Keratinocyte (primary cell): ENCODE results near the gene RASA1. TPM values are rescaled to one million over a fixed set of nuclear protein-coding genes. Genes with fewer than 3 reads are reported as not detected.

Experiments
- DNase-seq: peaks from one replicate; pipeline ENCODE4 v3.0.0-alpha.2; 2011; ENCODE audit warnings: low read depth, missing footprints, low spot score
- FAIRE-seq: peaks from 2 replicates; lab custom pipeline; 2011; peaks lifted over from hg19 to GRCh38; lab: Jason Lieb, UNC
- H2AFZ ChIP-seq: 2 replicates; pipeline ENCODE4 v1.6.0; 2012; ENCODE audit warnings: low read length, control low read depth, inconsistent platforms; ENCODE audit not compliant: control insufficient read depth
- H3K27ac ChIP-seq: 2 replicates; pipeline ENCODE4 v1.5.1; 2011; ENCODE audit warnings: low read length; ENCODE audit not compliant: control insufficient read depth, insufficient read depth
- H3K27me3 ChIP-seq: 3 replicates; pipeline ENCODE4 v1.6.0; 2011; ENCODE audit warnings: low read length; ENCODE audit not compliant: control insufficient read depth, insufficient read depth; ENCODE audit errors: extremely low read depth
- H3K36me3 ChIP-seq, 2 experiments: 2 replicates in 1 of 2; 3 replicates in 1 of 2; pipeline ENCODE4 v1.5.1; 2011; ENCODE audit warnings: low read length in 2 of 2, mild to moderate bottlenecking in 1 of 2; ENCODE audit not compliant: control insufficient read depth in 2 of 2, insufficient read depth in 2 of 2; ENCODE audit errors: extremely low read depth in 1 of 2
- H3K4me1 ChIP-seq: 3 replicates; pipeline ENCODE4 v1.5.1; 2011; ENCODE audit warnings: low read length; ENCODE audit not compliant: control insufficient read depth, insufficient read depth; ENCODE audit errors: extremely low read depth
- H3K4me2 ChIP-seq: 3 replicates; pipeline ENCODE4 v1.6.0; 2011; ENCODE audit warnings: low read depth, low read length; ENCODE audit not compliant: control insufficient read depth, insufficient read depth; ENCODE audit errors: extremely low read depth
- H3K4me3 ChIP-seq, 3 experiments: fragments of 200-600 bp in 1 of 3; sonication (generic) in 1 of 3; 2 replicates in 2 of 3; 3 replicates in 1 of 3; pipeline ENCODE4 v1.5.1; 2011 to 2016; ENCODE audit warnings: low read length in 3 of 3, mild to moderate bottlenecking in 3 of 3, control low read depth in 2 of 3, inconsistent platforms in 1 of 3, low read depth in 1 of 3, mixed read lengths in 1 of 3, mixed run types in 1 of 3, moderate library complexity in 1 of 3; ENCODE audit not compliant: control insufficient read depth in 2 of 3, insufficient read depth in 2 of 3; ENCODE audit errors: extremely low read depth in 1 of 3
- H3K79me2 ChIP-seq: 2 replicates; pipeline ENCODE4 v1.6.0; 2012; ENCODE audit warnings: low read length; ENCODE audit not compliant: control insufficient read depth, insufficient read depth
- H3K9ac ChIP-seq: 3 replicates; pipeline ENCODE4 v1.6.0; 2011; ENCODE audit warnings: low read length; ENCODE audit not compliant: control insufficient read depth, insufficient read depth; ENCODE audit errors: extremely low read depth
- H3K9me1 ChIP-seq: 3 replicates; pipeline ENCODE4 v1.6.0; 2011; ENCODE audit warnings: low read length; ENCODE audit not compliant: control insufficient read depth, insufficient read depth; ENCODE audit errors: extremely low read depth
- H3K9me3 ChIP-seq: 2 replicates; pipeline ENCODE4 v1.5.1; 2012; ENCODE audit warnings: low read depth, low read length; ENCODE audit not compliant: control insufficient read depth
- H4K20me1 ChIP-seq: 3 replicates; pipeline ENCODE4 v1.6.0; 2011; ENCODE audit warnings: low read length; ENCODE audit not compliant: control insufficient read depth, insufficient read depth; ENCODE audit errors: extremely low read depth
- CTCF ChIP-seq, 3 experiments: IDR thresholded peaks in 1 of 3; conservative IDR thresholded peaks in 1 of 3; optimal IDR thresholded peaks in 1 of 3; 2 replicates in 2 of 3; 3 replicates in 1 of 3; pipeline versions ENCODE3 to v1.5.1; 2011; ENCODE audit warnings: low read length in 3 of 3, mild to moderate bottlenecking in 3 of 3, moderate library complexity in 2 of 3, control low read depth in 1 of 3, inconsistent platforms in 1 of 3; ENCODE audit not compliant: insufficient read depth in 2 of 3; ENCODE audit errors: extremely low read depth in 1 of 3
- EZH2 ChIP-seq: IDR thresholded peaks from one replicate; pipeline ENCODE4 v1.6.1; 2012; ENCODE audit warnings: inconsistent platforms, mild to moderate bottlenecking, low read length, moderate library complexity
- dilution Hi-C: fragments of 300-500 bp; cut with MboI; formaldehyde crosslinking; loops from one replicate; pipeline ENCODE4 v1.7.0; 2020; ENCODE audit warnings: low sequenced_read_pairs; ENCODE audit not compliant: extremely low pct_ligation_motif_present
- polyA plus RNA-seq, 5 experiments: library from polyadenylated mRNA; depleted of rRNA in 3 of 5; stranded (reverse) in 3 of 5; stranded (forward) in 1 of 5; unstranded in 1 of 5; fragments of >200 nt; gene quantifications; 1 replicate in 1 of 5; 2 replicates in 3 of 5; 3 replicates in 1 of 5; pipeline versions ENCODE4 v1.2.1 to v1.2.3, GENCODE V29; 2011 to 2012; ENCODE audit warnings: missing spikeins in 2 of 5, low read depth in 1 of 5, low replicate concordance in 1 of 5

RASA1 gene
- polyA plus RNA-seq, 1 donor (not counting 4 experiments of a cell fraction or from before 2014, with no cell fraction given), result 57.9 TPM

GRCh38 chr5:87368601-87369000, 100.9 kb downstream of the RASA1 start:
- peaks cover 8% of the 10 kb centered on the region in 2 experiments for H3K36me3 ChIP-seq
- H4K20me1 ChIP-seq, result no peaks in the 10 kb centered on the region
- H3K27me3 ChIP-seq, result no peaks in the 10 kb centered on the region
- FAIRE-seq (no peak), DNase-seq (no peak)
- no peak overlapping the region for H3K4me3 ChIP-seq
- H3K9me1 ChIP-seq, result no peaks in the 10 kb centered on the region
- H3K79me2 ChIP-seq, result no peaks in the 10 kb centered on the region
- no peak overlapping the region for H3K9ac ChIP-seq
- TF ChIP-seq CTCF (optimal IDR thresholded peaks at IDR 0.05 in 1 of 3, IDR thresholded peaks at IDR 0.05 in 1 of 3, conservative IDR thresholded peaks at IDR 0.05 in 1 of 3; ENCODE audit: extremely low read depth in 1 of 3, insufficient read depth in 2 of 3, low read length in 3 of 3) (no peak), EZH2 (no peak)
- no peak overlapping the region for H3K4me2 ChIP-seq
- no peak overlapping the region for H3K27ac ChIP-seq
- dilution Hi-C loops, result no loop called here
- no peaks in the 10 kb centered on the region for H3K4me1 ChIP-seq
- H3K9me3 ChIP-seq, result no peaks in the 10 kb centered on the region
- no peak overlapping the region for H2AFZ ChIP-seq

GRCh38 chr5:87369431-87369830, 101.7 kb downstream of the RASA1 start:
- Histone ChIP-seq H3K4me3 (no peak overlapping the region), H3K79me2 (no peaks in the 10 kb centered on the region), H2AFZ (no peak overlapping the region), H3K4me1 (no peaks in the 10 kb centered on the region), H4K20me1 (no peaks in the 10 kb centered on the region), H3K36me3 (peaks cover 6 to 8% of the 10 kb centered on the region in 2 experiments), H3K9me3 (no peaks in the 10 kb centered on the region), H3K9ac (no peak overlapping the region), H3K27ac (no peak overlapping the region), H3K27me3 (no peaks in the 10 kb centered on the region), H3K9me1 (no peaks in the 10 kb centered on the region), H3K4me2 (no peak overlapping the region)
- no peak for FAIRE-seq
- dilution Hi-C loops, result no loop called here
- DNase-seq, result no peak
- TF ChIP-seq CTCF (optimal IDR thresholded peaks at IDR 0.05 in 1 of 3, IDR thresholded peaks at IDR 0.05 in 1 of 3, conservative IDR thresholded peaks at IDR 0.05 in 1 of 3; ENCODE audit: extremely low read depth in 1 of 3, insufficient read depth in 2 of 3, low read length in 3 of 3) (no peak), EZH2 (no peak)
